SJCRH30 (cell line): Measurements from ENCODE around the gene ALOX15B. TPM values are rescaled to one million over a fixed set of nuclear protein-coding genes. Genes with fewer than 3 reads are reported as not detected.
"Not testable (repeated sequence)": the region's sequence is repeated elsewhere in the genome, so short reads cannot be mapped to it uniquely, and the experiment has no call there.

ENCODE experiments used
- DNase-seq, 2 experiments: peaks; one replicate each; pipeline ENCODE4 v3.0.0-alpha.2; 2015 to 2020
- H3K27ac ChIP-seq: fragments of 250-450 bp; sonication (Bioruptor Pico); 2 replicates; pipeline ENCODE4 v1.5.1; 2020; ENCODE audit warnings: mild to moderate bottlenecking, moderate library complexity
- H3K27me3 ChIP-seq: fragments of 250-450 bp; sonication (Bioruptor Pico); 2 replicates; pipeline ENCODE4 v1.5.1; 2020; ENCODE audit warnings: mild to moderate bottlenecking, moderate library complexity
- H3K36me3 ChIP-seq: fragments of 250-450 bp; sonication (Bioruptor Pico); 2 replicates; pipeline ENCODE4 v1.5.1; 2020; ENCODE audit warnings: mild to moderate bottlenecking, moderate library complexity
- H3K4me1 ChIP-seq: fragments of 250-450 bp; sonication (Bioruptor Pico); 2 replicates; pipeline ENCODE4 v1.5.1; 2020; ENCODE audit warnings: mild to moderate bottlenecking, moderate library complexity
- H3K4me3 ChIP-seq: fragments of 250-450 bp; sonication (Bioruptor Pico); 2 replicates; pipeline ENCODE4 v1.5.1; 2020; ENCODE audit warnings: mild to moderate bottlenecking, moderate library complexity
- H3K9me3 ChIP-seq: fragments of 250-450 bp; sonication (Bioruptor Pico); replicated peaks from 2 replicates; pipeline ENCODE4 v1.5.1; 2020; ENCODE audit warnings: mild to moderate bottlenecking, moderate library complexity
- total RNA-seq: library from RNA; depleted of rRNA; stranded (reverse); fragments of >200 nt; shearing (Covaris generic); gene quantifications from 2 replicates; pipeline ENCODE4 v1.2.3, GENCODE V29; 2014

The ALOX15B gene
- total RNA-seq, 1 experiment from 2014 or later, result not detected

GRCh38 chr17:8060274-8060673 is 21.4 kb downstream of the ALOX15B start:
- no peak overlapping the region for H3K4me3 ChIP-seq
- H3K27ac ChIP-seq, result no peak overlapping the region
- peak; percentile 33 to 77 for DNase-seq
- no peaks in the 10 kb centered on the region for H3K9me3 ChIP-seq
- H3K4me1 ChIP-seq, result 0 out of 2 replicates have a peak, but pooled peaks cover 9% of the 10 kb centered on the region
- H3K27me3 ChIP-seq, result peaks cover 9% of the 10 kb centered on the region; the same call in 1 of the 2 replicates
- H3K36me3 ChIP-seq, result no peaks in the 10 kb centered on the region

DNA sequence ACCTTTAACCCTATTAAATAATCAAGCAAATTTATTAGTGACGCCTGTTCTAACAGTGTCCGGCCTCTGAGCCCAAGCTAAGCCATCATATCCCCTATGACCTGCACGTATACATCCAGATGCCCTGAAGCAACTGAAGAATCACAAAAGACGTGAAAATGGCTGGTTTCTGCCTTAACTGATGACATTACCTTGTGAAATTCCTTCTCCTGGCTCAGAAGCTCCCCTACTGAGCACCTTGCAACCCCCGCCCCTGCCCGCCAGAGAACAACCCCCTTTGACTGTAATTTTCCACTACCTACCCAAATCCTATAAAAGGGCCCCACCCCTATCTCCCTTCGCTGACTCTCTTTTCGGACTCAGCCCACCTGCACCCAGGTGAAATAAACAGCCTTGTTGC is 23.0 kb downstream of the ALOX15B start:
- not testable (repeated sequence) for H3K9me3 ChIP-seq, H3K27ac ChIP-seq, H3K36me3 ChIP-seq, H3K4me3 ChIP-seq, H3K27me3 ChIP-seq, DNase-seq, H3K4me1 ChIP-seq

DNA sequence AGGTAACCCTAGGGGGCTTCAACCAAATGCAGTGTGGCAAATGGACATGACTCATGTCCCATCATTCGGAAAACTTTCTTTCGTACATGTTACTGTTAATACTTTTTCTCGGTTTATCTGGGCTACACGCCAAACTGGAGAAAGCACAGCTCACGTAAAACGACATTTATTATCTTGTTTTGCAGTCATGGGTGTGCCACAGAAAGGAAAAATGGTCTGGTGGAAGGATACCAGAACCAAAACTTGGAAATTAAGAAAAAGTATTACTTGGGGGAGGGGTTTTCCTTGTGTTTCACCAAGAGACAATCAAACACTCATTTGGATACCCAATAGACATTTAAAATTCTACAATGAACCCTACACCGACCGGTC is 23.6 kb downstream of the ALOX15B start:
- DNase-seq, result no peak
- Histone ChIP-seq H3K36me3 (no peaks in the 10 kb centered on the region), H3K27me3 (peaks cover 9% of the 10 kb centered on the region; the same call in 1 of the 2 replicates), H3K27ac (no peak overlapping the region), H3K9me3 (no peaks in the 10 kb centered on the region), H3K4me1 (0 out of 2 replicates have a peak, but pooled peaks cover under 1% of the 10 kb centered on the region), H3K4me3 (no peak overlapping the region)

DNA sequence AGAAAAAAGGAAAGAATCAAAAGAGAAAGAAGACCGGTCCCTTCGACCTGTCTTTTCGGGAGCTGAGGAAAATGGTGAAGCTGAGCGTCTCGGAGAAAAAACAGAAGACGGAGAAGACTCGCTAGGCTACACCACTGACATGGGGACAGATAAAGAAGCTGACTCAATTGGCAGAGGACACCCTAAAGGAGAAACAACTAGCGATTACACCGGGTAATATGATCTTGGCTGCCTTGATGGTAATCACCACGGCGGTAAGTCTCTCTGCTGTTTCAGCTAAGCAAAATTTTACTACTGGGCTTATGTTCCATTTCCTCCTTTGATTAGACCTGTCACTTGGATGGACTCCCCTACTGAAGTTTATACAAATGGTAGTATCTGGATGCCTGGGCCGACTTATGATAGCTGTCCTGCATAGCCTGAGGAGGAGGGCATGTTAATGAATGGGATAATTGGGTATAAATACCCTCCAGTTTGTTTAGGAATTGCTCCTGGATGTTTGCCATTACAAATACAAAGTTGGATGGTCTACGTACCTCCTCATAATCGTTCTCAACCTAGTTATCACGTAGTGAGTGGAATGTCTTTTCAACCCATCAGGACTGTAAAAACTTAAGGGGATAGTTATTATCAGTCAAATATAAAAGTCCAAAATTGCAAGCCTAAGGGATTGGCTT is 24.1 kb downstream of the ALOX15B start:
- Histone ChIP-seq H3K27me3 (peaks cover 8% of the 10 kb centered on the region; the same call in 1 of the 2 replicates), H3K4me1 (no peaks in the 10 kb centered on the region), H3K9me3 (no peaks in the 10 kb centered on the region), H3K36me3 (no peaks in the 10 kb centered on the region), H3K4me3 (no peak overlapping the region), H3K27ac (no peak overlapping the region)
- no peak for DNase-seq

DNA sequence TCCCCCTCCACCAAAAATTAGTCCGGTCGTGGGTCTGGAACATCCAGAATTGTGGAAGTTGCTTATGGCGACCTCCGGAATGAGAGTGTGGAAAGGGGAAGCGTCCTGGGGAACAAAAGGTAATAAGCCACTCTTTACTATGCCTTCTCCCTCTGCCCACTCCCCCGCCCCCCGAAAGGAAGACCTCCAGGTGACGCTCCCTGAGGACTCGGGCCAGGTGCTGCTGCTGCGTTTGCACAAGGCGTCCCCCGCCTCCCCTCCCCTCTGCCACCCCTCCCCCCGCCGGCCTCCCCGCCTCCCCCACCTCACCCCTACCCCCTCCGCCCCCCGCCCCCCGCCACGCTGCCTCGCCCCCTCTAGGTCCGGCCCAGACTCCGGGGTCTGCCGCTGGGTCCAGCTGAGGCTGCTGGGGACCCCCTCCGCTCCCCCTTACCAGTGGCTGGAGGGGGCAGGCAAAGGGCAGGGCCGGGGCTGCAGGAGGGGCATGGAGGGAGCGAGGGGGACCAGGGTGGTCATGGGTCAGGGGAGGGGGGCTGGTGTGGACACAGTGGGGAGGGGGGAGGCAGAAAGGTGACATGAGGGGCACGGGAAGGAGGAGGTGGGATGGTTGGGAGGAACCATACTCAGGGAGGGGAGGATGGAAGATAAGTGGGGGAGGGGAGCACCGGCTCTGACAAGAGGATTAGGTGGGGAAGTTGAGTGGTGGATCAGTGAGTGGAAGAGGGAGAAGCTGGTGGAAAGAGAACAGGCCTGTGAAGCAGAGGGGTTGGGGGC is 25.1 kb downstream of the ALOX15B start:
- DNase-seq, result no peak
- Histone ChIP-seq H3K27me3 (0 out of 2 replicates have a peak, but pooled peaks cover 5% of the 10 kb centered on the region), H3K36me3 (no peaks in the 10 kb centered on the region), H3K27ac (no peak overlapping the region), H3K9me3 (no peaks in the 10 kb centered on the region), H3K4me1 (no peaks in the 10 kb centered on the region), H3K4me3 (no peak overlapping the region)

- Histone ChIP-seq H3K27me3 (0 out of 2 replicates have a peak, but pooled peaks cover 5% of the 10 kb centered on the region), H3K9me3 (no peaks in the 10 kb centered on the region), H3K36me3 (no peaks in the 10 kb centered on the region), H3K4me1 (no peaks in the 10 kb centered on the region), H3K27ac (no peak overlapping the region), H3K4me3 (no peak overlapping the region)
- DNase-seq, result no peak
These were observed 25.7 kb downstream of the ALOX15B start for GRCh38 chr17:8064561-8065019.

DNA sequence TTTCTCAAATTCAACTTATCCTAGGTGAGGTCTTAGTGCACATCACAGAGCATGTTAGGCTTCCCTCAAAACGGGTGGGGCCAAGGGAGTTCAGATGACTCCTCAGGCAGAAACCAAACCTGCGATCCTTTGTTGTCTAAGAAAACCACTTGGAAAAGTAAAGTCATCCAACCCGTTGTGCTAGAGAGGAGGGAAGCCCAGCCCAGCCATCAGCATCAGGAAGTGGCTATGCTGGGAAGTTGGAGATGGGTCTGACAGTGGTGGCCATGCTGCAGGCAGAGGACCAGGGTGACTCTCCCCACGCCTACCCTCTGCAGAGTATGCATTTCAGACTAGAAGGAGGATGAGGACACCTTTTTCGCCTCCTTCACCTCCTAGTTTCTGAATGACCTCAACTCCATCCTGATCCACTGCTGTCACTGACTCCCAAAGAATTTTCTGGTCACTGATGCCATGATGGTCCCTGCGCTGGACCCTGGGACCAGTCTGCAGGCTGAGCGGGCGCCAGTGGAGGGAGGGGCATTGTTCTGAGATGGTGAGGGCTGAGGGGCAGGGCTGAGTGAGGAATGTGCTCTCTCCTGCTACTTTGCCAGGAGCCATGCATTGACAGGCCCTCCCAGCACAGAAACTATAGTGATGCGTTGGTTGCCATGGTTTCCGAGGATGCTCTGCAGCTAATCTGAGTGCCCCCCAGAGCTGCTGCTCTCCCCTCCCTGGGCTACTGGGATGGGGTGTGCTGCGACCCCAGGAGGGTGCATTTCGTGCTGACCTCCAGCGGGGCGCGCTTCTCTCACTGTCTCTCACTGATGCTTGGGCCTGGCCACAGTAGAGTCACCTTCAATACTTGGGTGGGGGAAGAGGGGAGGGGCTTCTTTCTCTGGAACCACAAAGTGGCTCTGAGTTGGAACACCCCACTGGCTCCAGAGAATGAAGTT is 28.2 kb downstream of the ALOX15B start:
- Histone ChIP-seq H3K27me3 (no peaks in the 10 kb centered on the region), H3K36me3 (no peaks in the 10 kb centered on the region), H3K27ac (no peak overlapping the region), H3K9me3 (no peaks in the 10 kb centered on the region), H3K4me1 (no peaks in the 10 kb centered on the region), H3K4me3 (no peak overlapping the region)
- no peak for DNase-seq

GRCh38 chr17:8067806-8068205 is 28.9 kb downstream of the ALOX15B start:
- Histone ChIP-seq H3K27me3 (no peaks in the 10 kb centered on the region), H3K27ac (no peak overlapping the region), H3K36me3 (no peaks in the 10 kb centered on the region), H3K9me3 (no peaks in the 10 kb centered on the region), H3K4me1 (no peaks in the 10 kb centered on the region), H3K4me3 (no peak overlapping the region)
- DNase-seq, result no peak

GRCh38 chr17:8068736-8069586 is 30.1 kb downstream of the ALOX15B start:
- H3K36me3 ChIP-seq, result no peaks in the 10 kb centered on the region
- no peak overlapping the region for H3K4me3 ChIP-seq
- no peak for DNase-seq
- peaks cover 5% of the 10 kb centered on the region for H3K27me3 ChIP-seq
- no peaks in the 10 kb centered on the region for H3K9me3 ChIP-seq
- no peaks in the 10 kb centered on the region for H3K4me1 ChIP-seq
- H3K27ac ChIP-seq, result no peak overlapping the region

DNA sequence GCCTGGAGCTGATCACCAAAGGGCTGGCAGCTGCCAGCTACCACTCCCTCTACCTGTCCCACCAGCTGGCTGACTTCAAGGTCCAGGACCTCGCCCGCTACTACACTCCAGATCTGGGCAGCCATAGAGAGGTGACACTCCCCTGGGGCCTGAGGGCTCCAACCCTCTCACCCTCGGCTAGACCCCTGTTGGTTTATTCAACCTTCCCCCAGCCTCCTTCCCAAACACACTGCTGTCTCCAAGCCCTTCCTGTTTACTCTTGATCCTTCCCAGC is 30.7 kb downstream of the ALOX15B start:
- Histone ChIP-seq H3K27ac (no peak overlapping the region), H3K4me1 (no peaks in the 10 kb centered on the region), H3K4me3 (no peak overlapping the region), H3K27me3 (peaks cover 8% of the 10 kb centered on the region), H3K9me3 (no peaks in the 10 kb centered on the region), H3K36me3 (no peaks in the 10 kb centered on the region)
- DNase-seq, result no peak

DNA sequence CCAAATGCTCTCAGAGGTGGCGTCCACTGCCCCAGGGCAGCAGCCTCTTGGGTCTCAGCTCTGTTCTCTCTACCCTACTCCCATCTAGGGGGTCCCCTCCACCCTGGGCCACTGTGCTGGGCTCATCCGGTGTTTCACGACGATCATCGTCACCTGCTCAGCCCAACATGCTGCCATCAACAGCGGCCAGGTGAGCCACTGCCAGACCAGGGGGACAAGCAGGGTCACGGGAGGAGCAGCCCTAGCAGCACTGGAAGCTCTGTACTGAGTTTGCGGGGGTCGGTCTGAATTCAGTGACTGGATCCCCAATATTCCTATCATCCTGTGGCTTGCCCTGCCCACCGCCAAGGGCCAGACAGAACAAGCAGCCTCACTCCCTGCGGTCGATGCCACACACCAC is 32.6 kb downstream of the ALOX15B start:
- Histone ChIP-seq H3K9me3 (no peaks in the 10 kb centered on the region), H3K27me3 (peaks cover 8% of the 10 kb centered on the region), H3K27ac (no peak overlapping the region), H3K4me1 (no peaks in the 10 kb centered on the region), H3K4me3 (no peak overlapping the region), H3K36me3 (no peaks in the 10 kb centered on the region)
- DNase-seq, result no peak

- Histone ChIP-seq H3K4me1 (no peaks in the 10 kb centered on the region), H3K27me3 (peaks cover 8% of the 10 kb centered on the region), H3K36me3 (no peaks in the 10 kb centered on the region), H3K4me3 (no peak overlapping the region), H3K9me3 (no peaks in the 10 kb centered on the region), H3K27ac (no peak overlapping the region)
- no peak for DNase-seq
These were observed 33.5 kb downstream of the ALOX15B start for GRCh38 chr17:8072341-8072728.

GRCh38 chr17:8072729-8073461 is 34.0 kb downstream of the ALOX15B start:
- H3K9me3 ChIP-seq, result no peaks in the 10 kb centered on the region
- no peaks in the 10 kb centered on the region for H3K4me1 ChIP-seq
- H3K27me3 ChIP-seq, result peaks cover 8% of the 10 kb centered on the region
- no peak overlapping the region for H3K27ac ChIP-seq
- no peaks in the 10 kb centered on the region for H3K36me3 ChIP-seq
- H3K4me3 ChIP-seq, result no peak overlapping the region
- no peak for DNase-seq
